C1 segment of cervical spinal cord (tissue), 14 donors: ENCODE results near the gene ATXN1.
A peak's percentile ranks its signal among the peaks of the same experiment; 100 is the strongest.

ENCODE experiments used
- DNase-seq, 14 donors: peaks; one replicate each; lab custom pipeline; 2025; lab: John Stamatoyannopoulos, UW

The ATXN1 gene

GRCh38 chr6:16318953-16319720 is 442.1 kb downstream of the ATXN1 start:
- no peak for DNase-seq

GRCh38 chr6:16318538-16318937 is 442.7 kb downstream of the ATXN1 start:
- peak in 2 of 14 donors; percentile 21 to 43 for DNase-seq

- no peak for DNase-seq
Observed at GRCh38 chr6:16316741-16317251, 444.5 kb downstream of the ATXN1 start.

- no peak for DNase-seq
Observed at GRCh38 chr6:16314296-16314695, 447.0 kb downstream of the ATXN1 start.

- DNase-seq: no peak
Observed at GRCh38 chr6:16313732-16314131, 447.5 kb downstream of the ATXN1 start.

GRCh38 chr6:16311763-16312162 is 449.5 kb downstream of the ATXN1 start:
- peak in 1 of 14 donors; percentile 57 for DNase-seq

- no peak for DNase-seq
Observed at GRCh38 chr6:16306334-16306733, 454.9 kb downstream of the ATXN1 start.

GRCh38 chr6:16305788-16306187 is 455.5 kb downstream of the ATXN1 start:
- DNase-seq: no peak

- no peak for DNase-seq
Observed at GRCh38 chr6:16305246-16305725, 456.0 kb downstream of the ATXN1 start.

GRCh38 chr6:16302721-16303552 is 458.3 kb downstream of the ATXN1 start:
- no peak for DNase-seq

- DNase-seq: peak in 1 of 14 donors; percentile 10
Observed at GRCh38 chr6:16301511-16301910, 459.7 kb downstream of the ATXN1 start.

- DNase-seq: no peak
Observed at GRCh38 chr6:16299861-16300260, 461.4 kb downstream of the ATXN1 start.

GRCh38 chr6:16296061-16296670 is 465.1 kb downstream of the ATXN1 start:
- DNase-seq: peak in 7 of 14 donors; percentile 22 to 63 (median 39)

GRCh38 chr6:16295471-16295870 is 465.8 kb downstream of the ATXN1 start:
- DNase-seq: no peak

GRCh38 chr6:16295060-16295459 is 466.2 kb downstream of the ATXN1 start:
- peak in 1 of 14 donors; percentile 16 for DNase-seq

- DNase-seq: no peak
Observed at GRCh38 chr6:16294371-16294770, 466.9 kb downstream of the ATXN1 start.

GRCh38 chr6:16292942-16293341 is 468.3 kb downstream of the ATXN1 start:
- no peak for DNase-seq

- DNase-seq: no peak
Observed at GRCh38 chr6:16292432-16292831, 468.8 kb downstream of the ATXN1 start.

GRCh38 chr6:16291739-16292138 is 469.5 kb downstream of the ATXN1 start:
- DNase-seq: no peak

GRCh38 chr6:16288163-16288562 is 473.1 kb downstream of the ATXN1 start:
- DNase-seq: no peak

GRCh38 chr6:16286151-16286522 is 475.1 kb downstream of the ATXN1 start:
- peak in 11 of 14 donors; percentile 15 to 75 (median 37) for DNase-seq
